ENCODE data around the gene MCAM. TPM values are rescaled to one million over a fixed set of nuclear protein-coding genes. Genes with fewer than 3 reads are reported as not detected.

Gene MCAM
- total and polyA plus RNA-seq, 2 of the 8 experiments (the other 6 are each of a cell fraction or from before 2014, with no cell fraction given): 22.4 to 32.2 TPM

DNA sequence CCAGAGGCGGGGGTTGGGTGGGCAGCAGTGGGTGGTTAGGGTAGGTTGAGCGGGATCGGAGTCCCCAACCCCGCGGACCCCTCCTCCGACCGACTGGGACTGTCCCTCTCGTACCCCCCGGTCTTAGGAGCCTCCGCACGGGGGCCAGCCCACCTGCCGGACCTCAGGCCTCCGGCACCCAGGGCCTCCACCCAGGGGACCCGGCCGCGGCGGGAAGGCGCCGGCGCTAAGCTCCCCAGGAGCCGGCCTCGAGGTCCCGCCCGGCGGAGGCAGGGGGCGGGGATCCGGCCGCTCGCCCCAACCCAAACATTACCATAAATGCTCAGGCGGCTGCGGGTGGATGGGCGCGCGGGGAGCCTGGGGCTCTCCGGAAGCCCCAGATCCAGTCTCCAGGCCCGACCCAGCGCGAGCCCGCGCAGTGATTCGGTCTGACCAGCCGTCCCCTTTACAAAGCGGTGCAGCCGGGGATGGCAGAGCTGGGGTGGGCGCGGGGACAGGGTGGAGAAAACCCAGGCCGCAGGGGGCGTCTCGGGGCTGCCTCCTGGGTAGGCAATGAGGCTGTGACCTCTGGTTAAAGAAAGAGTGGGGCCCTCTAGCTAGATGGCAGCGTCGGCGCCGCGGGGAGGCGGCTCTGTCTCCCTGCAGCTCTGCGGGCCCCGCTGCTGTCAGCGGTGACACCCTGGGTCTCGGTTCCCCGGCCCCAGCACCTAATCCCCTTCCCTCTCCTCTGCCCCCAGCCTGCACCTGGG, 4.0 kb upstream of the MCAM start:
- H3K27ac ChIP-seq (ENCODE audit: low read depth, low read length): peak overlapping the region; percentile 20; the same call in 1 of the 2 replicates
- H4K91ac ChIP-seq (replicated peaks; ENCODE audit: insufficient read length, low read length): peak overlapping the region; percentile 86
- H2BK12ac ChIP-seq (ENCODE audit: low read depth, low read length): peak overlapping the region; percentile 80; the same call in 1 of the 2 replicates
- peaks cover 1 to 28% (median 20%) of the 10 kb centered on the region in 4 experiments for H3K27me3 ChIP-seq (replicated peaks in 1 of 4; ENCODE audit: control insufficient read depth in 3 of 4, extremely low read depth in 1 of 4, insufficient read depth in 3 of 4, low read length in 3 of 4)
- peak overlapping the region; percentile 83 to 97 for H3K4me2 ChIP-seq (ENCODE audit: insufficient read depth in 1 of 2, low read depth in 2 of 2, low read length in 2 of 2)
- peak overlapping the region; percentile 62 for H3K4ac ChIP-seq (replicated peaks; ENCODE audit: insufficient read length, low read depth, low read length)
- ChIA-PET CTCF (ENCODE audit: partially characterized antibody) (interaction anchor here (0.6 to 16.8 kb wide), 27 partner anchors 11 to 264 kb away, joined by 3 to 415 read pairs (median 4); partner anchors contain the start of genes C1QTNF5, CBL, DPAGT1 and HYOU1), POLR2A (ENCODE audit: partially characterized antibody) (interaction anchor here (0.6 to 5.2 kb wide), 11 partner anchors 10 to 236 kb away, joined by 3 to 29 read pairs (median 5); partner anchors contain the start of genes C1QTNF5, CBL, HMBS and RNF26)
- H3K79me1 ChIP-seq (ENCODE audit: low read depth, low read length): no peaks in the 10 kb centered on the region
- H3K36me3 ChIP-seq (ENCODE audit: control insufficient read depth in 2 of 4, insufficient read depth in 4 of 4, low read length in 3 of 4): no peaks in the 10 kb centered on the region
- DNase-seq (ENCODE audit: low read depth in 1 of 2, low spot score in 2 of 2) (peak in 1 of 2 experiments; percentile 78), FAIRE-seq (no peak)
- peak overlapping the region; percentile 60; the same call in 1 of the 2 replicates for H2AFZ ChIP-seq (ENCODE audit: low read length)
- H3K9ac ChIP-seq (replicated peaks in 1 of 4; ENCODE audit: extremely low read depth in 1 of 4, low read depth in 3 of 4, low read length in 3 of 4): peak overlapping the region in 2 of 4 experiments; percentile 45; a peak in 5 of 7 replicates
- H2BK120ac ChIP-seq (replicated peaks; ENCODE audit: low read depth, low read length): peak overlapping the region; percentile 24
- H3K23ac ChIP-seq (ENCODE audit: insufficient read length): no peak overlapping the region
- H3K56ac ChIP-seq (replicated peaks; ENCODE audit: insufficient read length, low read depth, low read length): peak overlapping the region; percentile 64
- peak overlapping the region; percentile 39 to 68 (median 54) for H3K4me3 ChIP-seq (ENCODE audit: extremely low read depth in 1 of 4, insufficient read depth in 2 of 4, low read depth in 3 of 4, low read length in 4 of 4)
- peak overlapping the region; percentile 85 for H3K18ac ChIP-seq (ENCODE audit: extremely low read depth, low read length)
- peak overlapping the region; percentile 59 for H4K5ac ChIP-seq (ENCODE audit: insufficient read length, low read depth, low read length)
- 3% methylated on average over 14 of the region's 60 CpGs; no CpG with 5 or more reads in 1 of the 2 experiments for WGBS, 2 experiments (ENCODE audit: extremely low coverage in 1 of 2, insufficient coverage in 1 of 2, insufficient read length in 1 of 2, insufficient replicate concordance in 2 of 2, low coverage in 1 of 2, low lambda C conversion rate in 2 of 2, missing lambda C conversion rate in 1 of 2)
- H3K4me1 ChIP-seq (replicated peaks in 1 of 4; ENCODE audit: control insufficient read depth in 3 of 4, insufficient read depth in 4 of 4, low read length in 3 of 4): peaks cover 11 to 42% (median 37%) of the 10 kb centered on the region in 4 experiments
- H3K9me3 ChIP-seq (ENCODE audit: insufficient read depth in 2 of 2, low read depth in 1 of 2, low read length in 1 of 2): no peaks in the 10 kb centered on the region
- peak overlapping the region; percentile 72; the same call in 1 of the 2 replicates for H2BK15ac ChIP-seq (ENCODE audit: low read length)
- H3K79me2 ChIP-seq (ENCODE audit: control insufficient read depth in 1 of 2, insufficient read depth in 2 of 2, low read length in 2 of 2): no peaks in the 10 kb centered on the region
- peak overlapping the region; percentile 91; the same call in 1 of the 2 replicates for H2BK5ac ChIP-seq (ENCODE audit: low read depth, low read length)
- H4K8ac ChIP-seq (ENCODE audit: extremely low read depth, insufficient read depth, low read length): peak overlapping the region; percentile 81; the same call in 1 of the 2 replicates
- H3K14ac ChIP-seq (ENCODE audit: insufficient read length): no peak overlapping the region
- 0 out of 2 replicates have a peak overlapping the region, but pooled peaks have one; percentile 61 for H2BK20ac ChIP-seq (ENCODE audit: low read length)
- peaks cover 22% of the 10 kb centered on the region; the same call in 1 of the 2 replicates for H3K23me2 ChIP-seq (ENCODE audit: low read depth, low read length)
- peaks cover 1% of the 10 kb centered on the region in 2 experiments for H4K20me1 ChIP-seq (replicated peaks in 1 of 2; ENCODE audit: control insufficient read depth in 1 of 2, insufficient read depth in 2 of 2, low read length in 2 of 2)
- no peak overlapping the region; the same call in 1 of the 2 replicates for H2AK5ac ChIP-seq (ENCODE audit: low read depth, low read length)
- TF ChIP-seq POLR2AphosphoS5 (IDR thresholded peaks at IDR 0.05; ENCODE audit: low read depth, low read length) (no peak), KDM4A (IDR thresholded peaks at IDR 0.05; ENCODE audit: low read depth, low read length, severe bottlenecking) (peak; percentile 16), CBX8 (IDR thresholded peaks at IDR 0.05; ENCODE audit: borderline replicate concordance, low read depth, low read length) (no peak), RNF2 (IDR thresholded peaks at IDR 0.05; ENCODE audit: borderline replicate concordance, low read depth, low read length, missing control alignments, poor library complexity, severe bottlenecking) (no peak), USF2 (IDR thresholded peaks at IDR 0.05; ENCODE audit: low read length) (no peak), SIX5 (IDR thresholded peaks at IDR 0.05; ENCODE audit: low read depth, low read length) (no peak), ZNF274 (IDR thresholded peaks at IDR 0.05; ENCODE audit: borderline replicate concordance, extremely low read depth, low read length) (no peak), RBBP5 (IDR thresholded peaks at IDR 0.05; ENCODE audit: borderline replicate concordance, low read depth, low read length) (no peak)
